T-helper 1 cell treated with Interleukin-12 subunit alpha and Interleukin-12 subunit beta and Interleukin-4 antibody, amounts not matched to agents 30 ng/mL and 1 ng/mL, for 36 hours (primary cell): ENCODE measurements around the gene PGAP3. TPM values are rescaled to one million over a fixed set of nuclear protein-coding genes. Genes with fewer than 3 reads are reported as not detected.
"Not testable (repeated sequence)": the region's sequence is repeated elsewhere in the genome, so short reads cannot be mapped to it uniquely, and the experiment has no call there.

ENCODE experiments used
- intact Hi-C: fragments of 100-400 bp; cut with micrococcal nuclease; formaldehyde crosslinking; loops from one replicate; pipeline ENCODE4 v1.15.1; 2024
- total RNA-seq: library from RNA; stranded (reverse); gene quantifications from 2 replicates; pipeline ENCODE4 v1.2.3, GENCODE V29; 2022

Gene PGAP3
- total RNA-seq, 1 donor from 2014 or later: 22.1 TPM

DNA sequence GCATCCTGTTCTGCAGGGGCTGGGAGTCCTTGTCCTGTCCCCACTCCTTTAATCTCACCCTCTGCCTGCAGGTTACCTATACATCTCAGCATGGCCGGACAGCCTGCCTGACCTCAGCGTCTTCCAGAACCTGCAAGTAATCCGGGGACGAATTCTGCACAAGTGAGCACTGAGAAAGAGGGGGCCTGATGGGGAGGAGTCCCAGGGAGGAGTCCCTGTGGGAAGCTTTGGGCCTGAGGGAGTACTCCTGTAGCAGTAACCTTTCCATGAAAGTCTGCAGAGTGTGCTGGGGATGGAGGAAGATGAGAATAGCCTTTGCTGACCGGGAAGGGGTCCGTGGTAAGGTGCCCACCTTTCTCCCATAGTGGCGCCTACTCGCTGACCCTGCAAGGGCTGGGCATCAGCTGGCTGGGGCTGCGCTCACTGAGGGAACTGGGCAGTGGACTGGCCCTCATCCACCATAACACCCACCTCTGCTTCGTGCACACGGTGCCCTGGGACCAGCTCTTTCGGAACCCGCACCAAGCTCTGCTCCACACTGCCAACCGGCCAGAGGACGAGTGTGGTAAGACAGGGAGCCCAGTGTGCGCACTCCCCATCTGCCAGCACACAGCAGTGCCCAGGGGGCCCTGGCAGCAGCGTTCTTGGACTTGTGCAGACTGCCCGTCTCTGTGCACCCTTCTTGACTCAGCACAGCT is 27.7 kb upstream of the PGAP3 start:
- intact Hi-C loops: no loop called here

DNA sequence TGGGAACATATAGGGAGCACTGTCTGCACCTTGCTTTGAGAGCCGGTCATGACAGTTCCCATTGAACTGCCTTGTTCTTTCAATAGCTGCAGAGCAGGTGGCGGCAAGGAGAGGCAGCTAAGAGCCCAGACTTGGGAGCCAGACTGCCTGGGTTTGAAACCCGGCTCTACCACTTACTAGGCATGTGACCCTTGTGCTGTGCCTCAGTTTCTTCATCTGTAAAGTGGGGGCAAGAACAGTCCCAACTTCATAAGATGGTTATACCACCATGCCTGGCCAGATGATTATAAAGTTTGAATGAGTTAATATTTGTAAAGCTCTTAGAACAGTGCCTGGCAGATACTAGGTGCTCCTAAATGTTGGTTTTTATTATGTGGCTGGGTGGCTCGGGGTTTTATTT is 26.4 kb upstream of the PGAP3 start:
- intact Hi-C loops: no loop called here

DNA sequence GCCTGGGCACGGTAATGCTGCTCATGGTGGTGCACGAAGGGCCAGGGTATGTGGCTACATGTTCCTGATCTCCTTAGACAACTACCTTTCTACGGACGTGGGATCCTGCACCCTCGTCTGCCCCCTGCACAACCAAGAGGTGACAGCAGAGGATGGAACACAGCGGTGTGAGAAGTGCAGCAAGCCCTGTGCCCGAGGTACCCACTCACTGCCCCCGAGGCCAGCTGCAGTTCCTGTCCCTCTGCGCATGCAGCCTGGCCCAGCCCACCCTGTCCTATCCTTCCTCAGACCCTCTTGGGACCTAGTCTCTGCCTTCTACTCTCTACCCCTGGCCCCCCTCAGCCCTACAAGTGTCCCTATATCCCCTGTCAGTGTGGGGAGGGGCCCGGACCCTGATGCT is 24.0 kb upstream of the PGAP3 start:
- intact Hi-C loops: no loop called here

DNA sequence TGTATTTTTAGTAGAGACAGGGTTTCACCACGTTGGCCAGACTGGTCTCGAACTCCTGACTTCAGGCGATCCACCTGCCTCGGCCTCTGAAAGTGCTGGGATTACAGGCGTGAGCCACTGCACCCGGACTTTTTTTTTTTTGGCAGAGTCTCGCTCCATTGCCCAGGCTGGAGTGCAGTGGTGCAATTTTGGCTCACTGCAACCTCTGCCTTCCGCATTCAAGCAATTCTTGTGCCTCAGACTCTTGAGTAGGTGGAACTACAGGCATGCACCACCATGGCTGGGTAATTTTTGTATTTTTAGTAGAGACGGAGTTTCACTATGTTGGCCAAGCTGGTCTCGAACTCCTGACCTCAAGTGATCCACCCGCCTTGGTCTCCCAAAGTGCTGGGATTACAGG is 23.2 kb upstream of the PGAP3 start:
- intact Hi-C loops: not testable (repeated sequence)

DNA sequence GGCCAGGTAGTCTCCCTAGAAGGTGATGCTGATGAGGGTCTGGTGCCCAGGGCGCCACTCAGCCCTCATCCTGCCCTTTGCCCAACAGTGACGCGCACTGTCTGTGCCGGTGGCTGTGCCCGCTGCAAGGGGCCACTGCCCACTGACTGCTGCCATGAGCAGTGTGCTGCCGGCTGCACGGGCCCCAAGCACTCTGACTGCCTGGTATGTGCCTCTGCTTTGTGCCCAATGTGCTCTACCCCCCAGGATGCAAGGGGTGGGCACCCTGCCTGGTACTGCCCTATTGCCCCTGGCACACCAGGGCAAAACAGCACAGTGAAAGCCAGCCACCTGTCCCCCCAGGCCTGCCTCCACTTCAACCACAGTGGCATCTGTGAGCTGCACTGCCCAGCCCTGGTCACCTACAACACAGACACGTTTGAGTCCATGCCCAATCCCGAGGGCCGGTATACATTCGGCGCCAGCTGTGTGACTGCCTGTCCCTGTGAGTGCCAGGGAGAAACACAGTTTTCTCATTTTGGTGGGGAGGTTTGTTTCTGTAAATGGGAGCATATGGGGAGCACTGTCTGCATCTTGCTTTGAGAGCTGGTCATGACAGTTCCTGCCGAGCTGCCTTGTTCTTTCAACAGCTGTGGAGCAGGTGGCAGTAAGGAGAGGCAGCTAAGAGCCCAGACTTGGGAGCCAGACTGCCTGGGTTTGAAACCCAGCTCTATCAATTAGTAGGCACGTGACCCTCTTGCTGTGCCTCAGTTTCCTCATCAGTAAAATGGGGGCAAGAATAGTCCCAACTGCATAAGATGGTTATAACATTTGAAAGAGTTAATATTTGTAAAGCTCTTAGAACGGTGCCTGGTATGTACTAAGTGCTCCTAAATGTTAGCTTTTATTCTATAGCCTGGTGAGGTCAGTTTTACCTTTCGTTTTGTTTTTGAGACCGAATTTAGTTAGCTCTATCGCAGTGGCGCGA is 22.4 kb upstream of the PGAP3 start:
- intact Hi-C loops: no loop called here

DNA sequence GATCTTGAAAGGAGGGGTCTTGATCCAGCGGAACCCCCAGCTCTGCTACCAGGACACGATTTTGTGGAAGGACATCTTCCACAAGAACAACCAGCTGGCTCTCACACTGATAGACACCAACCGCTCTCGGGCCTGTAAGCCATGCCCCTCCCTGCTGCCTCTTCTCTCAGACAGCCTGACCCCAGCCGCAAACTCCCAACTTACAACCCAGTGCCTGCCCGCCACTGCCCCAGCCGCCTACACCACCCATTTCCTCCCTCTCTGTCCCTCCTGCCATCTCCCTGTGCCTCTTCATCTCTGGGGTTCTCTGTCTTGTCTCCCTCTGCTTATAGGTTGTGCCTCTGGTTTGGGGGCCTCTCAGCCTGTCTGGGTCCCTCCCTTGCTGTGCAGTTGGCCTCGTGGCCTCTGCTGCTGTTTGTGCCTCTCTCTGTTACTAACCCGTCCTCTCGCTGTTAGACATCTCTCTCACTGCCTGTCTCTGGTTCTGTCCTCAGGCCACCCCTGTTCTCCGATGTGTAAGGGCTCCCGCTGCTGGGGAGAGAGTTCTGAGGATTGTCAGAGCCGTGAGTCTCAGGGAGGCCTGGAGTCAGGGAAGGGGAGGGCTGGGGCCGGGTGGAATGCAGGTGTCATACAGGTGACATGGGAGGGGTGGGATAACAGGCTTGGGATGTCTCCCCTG is 21.6 kb upstream of the PGAP3 start:
- intact Hi-C loops: no loop called here

DNA sequence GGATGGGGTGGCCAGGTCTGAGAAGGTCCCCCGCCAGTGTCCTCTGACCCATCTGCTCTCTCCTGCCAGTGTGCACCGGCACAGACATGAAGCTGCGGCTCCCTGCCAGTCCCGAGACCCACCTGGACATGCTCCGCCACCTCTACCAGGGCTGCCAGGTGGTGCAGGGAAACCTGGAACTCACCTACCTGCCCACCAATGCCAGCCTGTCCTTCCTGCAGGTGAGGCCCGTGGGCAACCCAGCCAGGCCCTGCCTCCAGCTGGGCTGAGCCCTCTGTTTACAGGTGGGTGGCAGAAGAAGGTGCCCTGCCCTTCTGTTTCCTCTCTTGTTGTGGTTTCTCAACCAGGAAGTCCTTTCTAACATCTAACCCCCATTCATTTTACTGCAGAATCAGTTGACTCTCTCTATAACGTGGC is 19.1 kb upstream of the PGAP3 start:
- intact Hi-C loops: no loop called here

DNA sequence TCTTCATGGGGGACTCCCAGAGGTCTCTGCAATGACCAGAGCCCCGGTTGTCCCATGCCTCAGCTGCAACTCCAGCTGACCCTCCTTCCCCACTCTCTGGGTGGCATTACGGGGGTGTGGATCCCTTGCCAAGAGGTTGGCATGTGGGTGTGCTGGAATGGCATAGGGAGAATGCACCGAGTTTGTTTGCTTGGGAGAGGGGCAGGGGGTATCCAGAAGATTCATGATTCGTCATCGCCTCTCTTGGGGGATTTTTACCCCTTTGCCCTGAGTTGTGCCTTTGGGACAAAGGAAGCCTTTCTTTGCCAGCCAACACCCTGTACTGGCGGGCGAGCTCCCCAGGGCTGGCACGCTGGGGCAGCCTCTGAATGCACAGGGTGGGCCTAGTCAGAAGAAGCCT is 18.5 kb upstream of the PGAP3 start:
- intact Hi-C loops: no loop called here

DNA sequence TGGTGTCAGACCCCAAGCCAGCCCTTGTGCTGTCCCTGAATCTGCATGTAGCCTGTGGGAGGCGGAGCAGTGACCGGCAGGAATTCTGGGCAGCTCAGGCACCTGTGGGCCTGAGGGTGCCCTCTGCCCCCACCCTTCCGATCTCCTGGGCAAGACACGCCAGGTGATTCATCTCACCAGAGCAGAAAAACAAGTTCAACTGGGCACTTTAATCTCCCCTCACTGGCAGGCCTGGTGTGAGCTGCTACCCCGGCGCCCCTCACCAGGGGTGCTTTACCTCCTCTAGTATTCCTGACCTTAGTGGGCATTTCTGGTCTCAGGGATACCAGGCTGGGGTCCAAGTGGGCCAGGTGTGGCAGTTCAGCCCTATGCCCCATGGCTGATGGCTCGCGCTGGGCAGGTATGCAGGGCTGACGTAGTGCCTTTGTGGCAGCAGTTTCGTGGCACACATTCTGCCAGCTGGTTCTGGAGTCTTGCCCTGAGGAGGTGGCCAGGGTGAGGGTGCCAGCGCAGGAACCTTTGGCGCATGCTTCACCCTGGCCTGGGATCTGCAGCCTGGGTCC is 18.0 kb upstream of the PGAP3 start:
- intact Hi-C loops: no loop called here

DNA sequence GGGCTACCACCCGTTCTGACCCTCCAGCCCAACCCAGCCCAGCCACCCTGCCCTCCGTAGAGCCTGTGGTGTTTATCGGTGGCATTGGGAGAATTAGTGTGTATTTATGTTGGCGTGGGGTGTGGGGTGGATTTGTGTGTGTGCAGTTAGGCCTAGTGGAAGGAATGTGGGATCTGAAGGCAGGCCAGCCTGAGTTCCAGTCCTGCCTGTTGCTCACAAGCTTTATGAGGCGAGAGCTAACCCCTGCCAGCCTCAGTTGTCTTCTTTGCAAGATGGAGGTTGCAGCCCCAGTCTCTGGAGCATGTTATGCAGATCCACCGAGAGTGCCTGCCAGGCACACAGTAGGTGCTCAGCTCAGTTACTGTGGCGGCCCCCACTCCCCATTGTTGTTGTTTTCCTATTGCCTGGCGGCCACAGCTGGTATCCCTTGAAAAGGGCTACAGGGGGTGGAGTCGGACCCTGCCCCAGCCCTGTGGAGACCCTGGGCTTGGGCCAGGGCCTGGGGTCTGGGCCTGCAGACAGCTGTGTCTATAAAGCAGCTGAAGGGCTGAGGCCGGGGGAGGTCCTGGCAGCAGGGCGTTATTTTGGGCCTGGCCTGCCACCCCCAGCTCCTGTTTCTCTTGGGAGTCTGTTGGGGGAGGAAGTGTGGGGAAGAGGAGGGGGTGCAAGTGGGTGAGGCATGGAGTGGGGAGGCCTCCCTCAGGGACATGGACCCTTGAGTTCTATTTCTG is 17.1 kb upstream of the PGAP3 start:
- intact Hi-C loops: no loop called here

DNA sequence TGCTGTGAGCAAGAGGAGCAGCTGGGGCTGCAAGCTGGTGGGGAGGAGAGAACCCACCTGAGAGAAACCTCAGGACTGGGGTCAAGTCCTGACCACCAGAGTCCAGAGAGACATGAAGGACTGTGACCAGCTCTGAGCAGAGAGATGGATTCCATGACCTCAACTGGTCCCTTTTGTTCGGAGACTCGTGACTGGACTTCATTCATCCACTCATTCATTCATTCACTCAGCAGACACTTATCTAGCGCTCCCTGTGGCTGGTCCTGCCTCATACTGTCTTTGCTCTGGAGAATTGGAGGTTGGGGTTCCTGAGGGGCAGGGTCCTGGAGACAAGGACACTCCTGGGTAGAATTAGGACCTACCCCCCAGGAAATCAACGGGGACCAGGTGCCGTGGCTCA is 16.1 kb upstream of the PGAP3 start:
- intact Hi-C loops: no loop called here

DNA sequence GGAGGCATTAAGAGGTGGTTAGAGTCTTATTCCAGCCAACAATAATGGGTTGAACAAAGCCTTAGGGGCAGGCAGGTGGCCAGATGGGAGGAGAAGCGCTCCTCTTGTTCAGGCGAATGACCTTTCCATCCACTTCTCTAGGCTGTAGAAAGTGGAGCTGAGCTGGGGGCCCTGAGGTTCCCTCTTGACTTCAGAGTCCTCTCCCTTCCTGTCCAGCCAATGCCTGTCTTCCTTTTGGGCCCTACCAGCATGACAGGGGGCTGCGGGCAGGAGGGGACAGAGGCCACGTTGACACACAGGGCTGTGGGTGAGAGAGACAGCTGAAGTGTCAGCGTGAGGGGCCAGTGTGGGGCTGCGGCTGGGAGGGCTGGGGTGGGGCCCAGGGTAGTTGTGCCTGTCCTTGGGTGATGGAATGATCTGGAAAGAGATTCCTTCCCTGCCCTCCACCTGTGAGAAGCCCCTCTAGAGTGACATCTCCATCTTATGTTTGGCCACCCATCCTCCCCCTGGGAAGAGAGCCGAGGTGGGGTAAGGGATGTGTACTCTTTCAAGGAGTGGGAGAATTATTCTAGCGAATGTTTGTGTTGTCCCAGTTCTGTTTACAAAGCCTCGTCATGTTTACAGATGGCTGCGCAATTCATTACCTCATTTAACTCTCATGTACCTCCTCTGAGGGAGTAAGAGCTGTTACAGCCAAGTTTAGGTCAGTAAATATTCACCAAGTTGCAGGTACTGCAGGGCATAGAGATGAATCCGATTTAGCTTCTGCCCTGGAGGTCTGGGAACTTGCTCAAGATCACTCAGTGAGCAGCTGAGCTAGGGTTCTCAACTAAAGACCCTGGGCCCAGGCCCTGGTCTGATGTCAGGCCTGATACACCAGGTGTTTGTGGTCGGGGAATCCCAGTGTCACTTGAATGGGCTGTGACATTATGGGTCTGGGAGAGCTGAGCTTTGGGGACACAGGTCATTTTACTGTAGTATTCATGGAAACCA is 15.3 kb upstream of the PGAP3 start:
- intact Hi-C loops: no loop called here

DNA sequence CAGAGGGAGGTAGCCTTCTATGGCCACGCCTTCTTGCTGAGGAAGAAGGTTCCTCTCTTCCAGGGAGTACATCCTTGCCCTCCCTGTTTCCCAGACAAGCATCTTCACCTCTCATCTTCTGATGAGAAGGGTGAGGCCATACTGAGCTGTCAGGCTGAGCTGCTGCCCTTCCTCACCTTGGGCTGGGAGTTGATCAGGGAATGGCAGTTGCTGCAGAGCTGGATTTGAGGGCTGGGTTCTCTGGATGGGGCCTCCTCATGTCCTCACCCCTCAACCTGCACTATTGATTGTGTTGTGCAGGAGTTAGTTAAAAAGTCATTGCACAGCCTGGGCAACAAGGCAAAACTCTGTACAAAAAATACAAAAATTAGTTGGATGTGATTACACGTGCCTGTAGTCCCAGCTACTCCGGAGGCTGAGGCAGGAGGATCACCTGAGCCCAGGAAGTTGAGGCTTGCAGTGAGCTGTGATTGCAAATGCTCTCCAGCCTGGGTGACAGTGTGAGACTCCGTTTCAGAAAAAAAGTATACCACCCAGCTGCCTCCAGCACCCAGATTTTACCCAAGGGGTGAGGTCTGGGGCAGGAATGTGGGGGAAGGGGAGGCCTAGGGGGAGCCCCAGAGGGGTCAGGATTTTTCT is 14.0 kb upstream of the PGAP3 start:
- intact Hi-C loops: no loop called here

DNA sequence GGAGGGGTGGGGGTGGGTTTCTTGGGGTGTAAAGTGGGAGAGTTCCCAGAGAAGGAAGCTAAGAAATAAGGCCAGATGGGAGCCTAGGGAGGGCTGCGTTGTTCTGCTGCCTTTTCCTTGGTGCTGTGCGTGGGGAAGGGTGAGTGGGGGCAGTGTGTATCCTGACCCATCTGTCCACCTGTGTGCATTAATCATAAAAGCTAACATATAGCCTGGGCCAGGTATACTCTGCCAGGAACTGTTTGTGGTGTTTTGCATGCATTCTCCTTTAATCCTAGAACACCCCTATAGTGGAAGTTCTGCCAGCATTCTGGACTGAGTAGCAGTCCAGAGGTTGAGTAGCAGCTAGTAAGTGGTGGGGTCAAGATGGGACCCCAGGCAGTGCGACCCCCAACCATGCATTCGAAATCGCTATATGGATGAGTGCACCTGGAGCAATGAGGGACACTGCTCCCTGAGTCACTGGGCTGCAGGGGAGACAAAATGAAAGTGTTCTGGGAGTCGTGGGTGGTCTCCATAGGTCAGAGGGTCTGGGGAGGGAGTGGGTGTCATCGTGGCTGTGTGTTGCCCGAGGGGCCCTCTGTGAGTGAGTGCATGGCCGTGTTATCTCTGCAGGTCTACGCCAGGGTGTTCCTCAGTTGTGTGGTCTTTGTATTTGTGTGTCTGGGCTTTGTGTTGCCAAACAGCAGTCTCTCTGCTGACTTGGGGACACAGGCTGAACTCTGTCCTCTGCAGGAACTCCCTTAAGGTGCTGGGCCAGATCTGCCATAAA is 13.3 kb upstream of the PGAP3 start:
- intact Hi-C loops: no loop called here

DNA sequence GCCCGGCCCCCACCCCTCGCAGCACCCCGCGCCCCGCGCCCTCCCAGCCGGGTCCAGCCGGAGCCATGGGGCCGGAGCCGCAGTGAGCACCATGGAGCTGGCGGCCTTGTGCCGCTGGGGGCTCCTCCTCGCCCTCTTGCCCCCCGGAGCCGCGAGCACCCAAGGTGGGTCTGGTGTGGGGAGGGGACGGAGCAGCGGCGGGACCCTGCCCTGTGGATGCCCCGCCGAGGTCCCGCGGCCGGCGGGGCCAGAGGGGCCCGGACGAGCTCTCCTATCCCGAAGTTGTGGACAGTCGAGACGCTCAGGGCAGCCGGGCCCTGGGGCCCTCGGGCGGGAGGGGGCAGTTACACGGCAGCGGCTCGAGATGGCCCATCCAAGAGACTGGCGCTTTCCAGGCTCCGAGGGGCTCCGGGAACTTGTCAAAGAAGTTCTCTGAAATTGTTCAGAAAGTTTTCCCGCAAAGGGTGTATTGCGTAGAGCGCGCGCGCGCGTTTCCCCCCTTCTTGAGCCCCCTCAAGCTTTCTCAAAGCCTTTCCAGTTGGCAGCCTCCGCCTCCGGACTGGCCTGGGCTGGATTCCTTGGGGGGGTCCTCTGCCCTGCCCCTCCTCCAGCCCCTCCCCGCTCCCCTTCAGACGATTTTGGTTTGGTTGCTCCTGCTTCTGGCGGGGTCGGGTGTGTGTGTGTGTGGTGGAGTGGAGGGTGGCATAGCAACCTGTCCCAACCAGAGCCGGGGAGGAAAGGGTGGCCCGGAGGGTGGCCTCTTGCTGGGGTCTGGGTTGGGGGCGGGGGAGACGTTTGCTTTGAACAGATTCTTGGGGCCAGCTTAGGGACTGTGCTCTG is 12.5 kb upstream of the PGAP3 start:
- intact Hi-C loops: no loop called here

DNA sequence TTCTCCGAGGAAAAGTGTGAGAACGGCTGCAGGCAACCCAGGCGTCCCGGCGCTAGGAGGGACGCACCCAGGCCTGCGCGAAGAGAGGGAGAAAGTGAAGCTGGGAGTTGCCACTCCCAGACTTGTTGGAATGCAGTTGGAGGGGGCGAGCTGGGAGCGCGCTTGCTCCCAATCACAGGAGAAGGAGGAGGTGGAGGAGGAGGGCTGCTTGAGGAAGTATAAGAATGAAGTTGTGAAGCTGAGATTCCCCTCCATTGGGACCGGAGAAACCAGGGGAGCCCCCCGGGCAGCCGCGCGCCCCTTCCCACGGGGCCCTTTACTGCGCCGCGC is 11.9 kb upstream of the PGAP3 start, which contains the start of gene ERBB2:
Gene ERBB2 (plus strand): TSS at position 247 of the 330 bp plus-strand sequence. CDS start 175 bp downstream, outside the sequence.
- intact Hi-C loops: no loop called here

DNA sequence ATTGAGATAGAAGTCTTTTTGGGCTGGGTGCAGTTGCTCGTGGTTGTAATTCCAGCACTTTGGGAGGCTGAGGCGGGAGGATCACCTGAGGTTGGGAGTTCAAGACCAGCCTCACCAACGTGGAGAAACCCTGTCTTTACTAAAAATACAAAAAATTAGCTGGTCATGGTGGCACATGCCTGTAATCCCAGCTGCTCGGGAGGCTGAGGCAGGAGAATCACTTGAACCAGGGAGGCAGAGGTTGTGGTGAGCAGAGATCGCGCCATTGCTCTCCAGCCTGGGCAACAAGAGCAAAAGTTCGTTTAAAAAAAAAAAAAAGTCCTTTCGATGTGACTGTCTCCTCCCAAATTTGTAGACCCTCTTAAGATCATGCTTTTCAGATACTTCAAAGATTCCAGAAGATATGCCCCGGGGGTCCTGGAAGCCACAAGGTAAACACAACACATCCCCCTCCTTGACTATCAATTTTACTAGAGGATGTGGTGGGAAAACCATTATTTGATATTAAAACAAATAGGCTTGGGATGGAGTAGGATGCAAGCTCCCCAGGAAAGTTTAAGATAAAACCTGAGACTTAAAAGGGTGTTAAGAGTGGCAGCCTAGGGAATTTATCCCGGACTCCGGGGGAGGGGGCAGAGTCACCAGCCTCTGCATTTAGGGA is 11.4 kb upstream of the PGAP3 start:
- intact Hi-C loops: not testable (repeated sequence)
